GM13976 (cell line): Measurements from ENCODE around the gene SERINC2.

ENCODE experiments used
- DNase-seq: peaks from one replicate; pipeline ENCODE4 v3.0.0; 2012; ENCODE audit warnings: low spot score
- CTCF ChIP-seq: IDR thresholded peaks from 2 replicates; pipeline ENCODE4 v1.5.1; 2012; ENCODE audit warnings: borderline replicate concordance, mild to moderate bottlenecking; ENCODE audit not compliant: insufficient read depth; ENCODE audit errors: extremely low read depth, missing control alignments, control extremely low read depth
- in situ Hi-C: fragments of 300-500 bp; cut with MboI; formaldehyde crosslinking; loops from one replicate; pipeline ENCODE4 v1.12.0; 2022; ENCODE audit warnings: low sequenced_read_pairs, mixed read lengths, inconsistent platforms; ENCODE audit not compliant: unreplicated experiment

SERINC2 gene

GRCh38 chr1:31376375-31377134, 36.5 kb upstream of the SERINC2 start:
- TF ChIP-seq CTCF = no peak
- no peak for DNase-seq
- in situ Hi-C loops = no loop called here

DNA sequence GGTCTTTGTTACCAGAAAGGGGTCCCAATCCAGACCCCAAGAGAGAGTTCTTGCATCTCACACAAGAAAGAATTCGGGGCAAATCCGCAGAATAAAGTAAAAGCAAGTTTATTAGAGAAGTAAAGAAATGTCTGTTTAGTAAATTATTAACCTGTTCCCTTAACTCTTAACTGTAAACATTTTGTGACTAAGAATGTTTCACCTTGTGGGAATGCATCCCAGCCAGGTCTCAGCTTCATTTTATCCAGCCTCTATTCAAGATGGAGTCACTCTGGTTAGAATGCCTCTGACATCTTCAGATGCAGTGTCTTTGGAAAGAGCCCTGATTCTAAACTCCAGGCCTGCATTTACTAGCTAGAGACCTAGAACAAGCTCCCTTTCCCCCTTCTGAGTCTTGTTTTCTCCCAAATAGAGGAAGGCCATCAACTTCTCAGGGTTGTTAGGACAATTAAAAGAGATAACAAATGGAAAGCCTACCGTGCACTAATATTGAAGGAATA, 35.6 kb upstream of the SERINC2 start:
- TF ChIP-seq CTCF = no peak
- in situ Hi-C loops = no loop called here
- no peak for DNase-seq

- no peak for TF ChIP-seq CTCF
- in situ Hi-C loops = no loop called here
- no peak for DNase-seq
Measured at GRCh38 chr1:31378001-31378400, 35.0 kb upstream of the SERINC2 start.

GRCh38 chr1:31380181-31380580, 32.8 kb upstream of the SERINC2 start:
- in situ Hi-C loops = no loop called here
- no peak for DNase-seq
- TF ChIP-seq CTCF = no peak

GRCh38 chr1:31381394-31382294, 31.4 kb upstream of the SERINC2 start:
- in situ Hi-C loops = no loop called here
- TF ChIP-seq CTCF = no peak
- DNase-seq = no peak

GRCh38 chr1:31382379-31382989, 30.5 kb upstream of the SERINC2 start:
- no peak for DNase-seq
- in situ Hi-C loops = no loop called here
- no peak for TF ChIP-seq CTCF
